HG02588 (cell line): ENCODE measurements around the gene RP2.

Experiments
- ATAC-seq: cut with Tn5 transposase; IDR thresholded peaks from one replicate; pipeline ENCODE4 v1.9.1; 2021; ENCODE audit warnings: mild to moderate bottlenecking, moderate library complexity; ENCODE audit not compliant: unreplicated experiment

The RP2 gene

DNA sequence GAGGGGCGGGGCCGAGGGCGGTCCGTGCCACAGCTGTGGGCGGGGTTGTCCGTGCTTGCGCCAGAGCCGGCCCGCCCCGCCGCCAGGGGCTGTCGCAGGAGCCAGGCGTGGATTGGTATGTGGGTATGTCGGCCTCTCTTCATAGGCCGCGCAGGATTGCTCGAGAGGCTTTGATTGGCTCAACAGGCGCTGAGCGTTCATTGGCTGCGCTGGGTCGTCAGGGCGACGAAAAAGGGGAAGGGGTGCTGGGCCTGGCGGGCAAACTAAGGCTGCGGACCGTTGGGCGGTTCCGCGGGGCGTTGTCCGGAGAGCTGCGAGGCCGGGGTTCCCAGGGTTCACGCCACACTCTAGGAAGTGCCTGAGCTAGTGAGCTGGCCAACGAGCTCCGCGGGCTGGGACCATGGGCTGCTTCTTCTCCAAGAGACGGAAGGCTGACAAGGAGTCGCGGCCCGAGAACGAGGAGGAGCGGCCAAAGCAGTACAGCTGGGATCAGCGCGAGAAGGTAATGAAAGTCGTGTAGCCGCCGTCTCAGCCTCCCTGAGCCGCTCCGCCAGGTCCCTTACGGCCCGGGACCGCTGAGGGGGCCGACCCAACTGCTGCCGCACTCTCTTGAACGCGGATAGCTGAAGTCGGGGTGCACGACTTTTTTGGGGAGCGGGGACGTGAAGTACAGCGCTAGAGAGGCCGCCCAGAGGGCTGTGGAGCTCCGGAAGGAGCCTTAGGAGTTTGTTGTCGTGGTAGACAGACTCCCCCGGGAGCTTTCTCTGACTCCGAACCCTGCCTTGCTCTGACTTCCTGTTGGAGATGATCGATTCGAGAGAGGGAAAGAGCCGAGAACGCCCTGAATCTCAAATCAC lies at the start of gene RP2:
Gene RP2, plus strand, starts transcription at position 343 of the 857 bp plus-strand sequence. Its CDS starts 58 bp downstream, at position 401.
- peak; percentile 93 for ATAC-seq

DNA sequence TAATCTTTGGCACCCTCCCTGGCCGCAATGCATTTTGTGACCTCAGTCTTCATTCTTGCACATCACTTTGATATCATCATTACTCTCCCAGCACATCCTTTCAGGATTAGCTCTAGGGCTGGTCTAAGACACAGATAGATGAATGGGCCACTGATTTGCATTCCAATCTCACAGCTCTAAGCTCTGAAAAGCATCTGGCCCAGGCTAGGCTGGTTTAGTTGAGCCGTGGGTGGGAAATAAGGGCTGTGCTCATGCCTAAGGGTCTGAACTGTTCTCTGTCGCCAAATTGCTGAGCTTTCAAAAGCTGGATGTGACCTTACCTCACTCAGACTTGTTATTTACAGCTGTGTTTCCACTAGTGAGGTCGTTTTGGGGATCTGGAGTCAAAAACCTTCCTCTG lies 47.9 kb upstream of the RP2 start:
- no peak for ATAC-seq

DNA sequence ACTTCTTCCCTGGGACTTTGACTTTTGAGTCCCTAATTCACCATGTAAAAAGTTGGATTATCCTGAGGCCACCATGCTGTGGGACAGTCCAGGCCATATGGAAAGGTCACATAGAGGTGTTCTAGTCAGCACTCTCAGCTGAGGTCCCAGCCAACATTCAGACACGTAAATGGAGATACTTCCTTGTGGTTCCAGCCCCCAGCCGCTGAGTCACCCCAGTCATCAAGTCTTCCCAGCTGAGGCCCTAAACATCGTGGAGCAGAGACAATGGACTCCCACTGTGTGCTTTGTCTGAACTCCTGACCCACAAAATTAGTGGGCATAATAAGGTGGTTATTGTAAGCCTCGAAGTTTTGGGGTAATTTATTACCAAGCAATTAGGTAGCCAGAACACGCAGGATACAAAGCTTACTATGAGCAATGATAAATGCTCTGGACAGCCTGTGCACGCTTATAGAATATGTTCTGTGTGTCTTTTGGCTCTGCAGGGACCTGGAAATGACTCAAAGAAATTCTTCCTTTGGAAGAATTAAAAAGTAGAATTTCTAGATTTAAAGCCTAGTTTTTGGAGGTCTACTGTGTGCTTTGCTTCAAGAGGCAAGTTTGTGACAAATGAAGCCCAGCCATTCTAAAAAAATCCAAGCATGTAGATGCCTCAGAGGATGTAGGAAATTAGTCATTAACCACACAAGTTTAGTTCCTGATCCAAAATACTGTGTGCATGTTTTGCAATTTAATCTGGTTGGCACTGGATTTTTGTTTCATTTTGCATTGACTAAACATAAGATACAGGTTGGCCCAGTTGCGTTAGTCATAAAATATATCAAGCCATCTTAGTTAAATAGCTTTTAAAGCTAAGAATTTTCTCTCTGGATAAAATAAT lies 44.7 kb upstream of the RP2 start:
- no peak for ATAC-seq

DNA sequence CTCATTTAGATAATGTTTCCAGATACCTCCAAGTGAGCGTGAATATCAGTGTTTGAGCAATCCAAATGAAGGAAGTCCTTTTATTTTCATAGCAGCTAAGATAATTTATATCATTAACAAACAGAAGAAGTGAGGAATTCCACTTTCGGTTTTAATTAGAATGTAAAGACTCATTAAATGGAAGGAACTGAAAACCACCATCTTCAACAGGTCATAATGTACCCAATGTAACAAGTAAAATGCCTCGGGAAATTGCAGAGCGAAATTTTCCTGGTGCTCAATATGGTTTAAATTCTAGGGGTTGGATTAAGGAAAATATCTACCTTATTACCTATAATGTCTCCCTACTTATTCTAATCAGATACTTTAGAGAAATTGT lies 44.0 kb upstream of the RP2 start:
- ATAC-seq, result no peak

DNA sequence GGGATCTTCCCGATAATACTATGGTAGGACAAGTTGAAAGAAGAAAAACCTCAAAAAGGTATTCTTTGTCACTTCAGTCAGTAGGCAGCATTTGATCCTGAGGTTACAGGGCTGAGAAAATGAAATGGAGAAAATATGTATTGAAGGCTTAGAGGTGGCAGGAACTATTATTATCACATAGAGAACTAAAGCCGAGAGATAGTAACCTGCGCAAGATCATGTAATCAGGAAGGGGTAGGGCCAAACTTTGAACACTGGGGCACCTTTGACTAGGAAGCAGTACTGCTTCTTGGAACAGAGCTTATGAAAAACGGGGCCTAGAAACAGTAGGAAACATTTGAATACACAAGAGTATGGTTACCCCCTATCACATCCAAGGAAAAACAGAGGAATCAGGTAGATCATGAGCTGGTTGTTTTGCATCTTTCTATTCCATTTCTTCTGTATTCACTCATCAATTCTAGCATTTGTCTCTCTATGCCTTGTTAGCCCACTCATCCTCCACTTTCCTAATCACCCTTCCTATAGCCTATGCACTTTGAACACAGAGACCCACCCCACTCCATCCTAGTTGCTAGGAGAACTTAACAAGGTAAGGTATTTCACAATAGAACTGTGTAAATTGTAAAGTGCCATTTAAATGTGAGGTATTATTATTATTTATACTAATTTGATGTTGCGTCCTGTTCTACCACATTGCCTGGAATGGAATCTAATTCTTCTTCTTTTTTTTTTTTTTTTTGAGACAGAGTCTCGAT lies 43.3 kb upstream of the RP2 start:
- ATAC-seq, result no peak

DNA sequence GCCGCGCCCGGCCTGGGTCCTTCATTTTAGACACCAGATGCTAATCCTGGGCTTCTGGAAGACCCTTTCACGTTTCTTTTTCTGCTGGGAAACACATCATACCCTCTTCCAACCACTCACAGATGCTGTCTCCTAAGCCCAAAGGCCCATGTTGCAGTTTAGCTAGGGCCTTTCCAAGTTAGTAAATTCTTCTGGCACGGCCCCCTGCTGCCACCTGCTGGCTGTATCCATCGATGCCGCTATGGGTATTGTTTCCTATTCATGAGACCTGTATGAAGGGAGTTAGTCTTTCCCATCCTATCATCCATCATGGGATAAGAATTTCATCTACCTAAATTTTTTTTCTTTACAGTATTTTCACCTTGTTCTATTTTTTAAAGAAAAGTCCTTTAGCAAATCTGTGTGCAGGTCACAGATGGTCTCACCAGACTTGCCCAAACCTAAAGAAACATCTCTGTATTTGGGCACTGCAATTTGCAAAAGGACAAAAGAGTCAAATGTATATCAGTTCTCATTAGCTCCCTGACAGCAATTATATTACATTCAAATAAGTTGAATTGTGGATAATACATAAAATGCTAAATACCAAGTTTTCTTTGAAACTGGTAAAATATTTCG lies 40.2 kb upstream of the RP2 start:
- ATAC-seq, result peak; percentile 51

DNA sequence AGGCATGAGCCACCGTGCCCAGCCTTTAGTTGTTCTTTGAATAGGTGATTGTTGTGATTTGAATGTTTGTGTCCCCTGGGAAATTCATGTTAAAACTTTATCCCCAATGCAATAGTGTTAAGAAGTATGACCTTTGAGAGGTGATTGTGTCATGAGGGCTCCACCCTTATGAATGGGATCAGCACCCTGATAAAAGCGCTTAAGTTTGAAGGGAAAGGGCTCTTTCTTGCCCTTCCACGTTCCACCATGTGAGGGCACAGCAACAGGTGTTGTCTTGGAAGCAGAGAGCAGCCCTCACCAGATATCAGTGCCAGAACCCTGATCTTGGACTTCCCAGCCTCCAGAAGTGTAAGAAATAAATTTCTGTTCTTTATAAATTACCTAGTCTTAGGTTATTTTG lies 33.7 kb upstream of the RP2 start:
- ATAC-seq, result no peak

DNA sequence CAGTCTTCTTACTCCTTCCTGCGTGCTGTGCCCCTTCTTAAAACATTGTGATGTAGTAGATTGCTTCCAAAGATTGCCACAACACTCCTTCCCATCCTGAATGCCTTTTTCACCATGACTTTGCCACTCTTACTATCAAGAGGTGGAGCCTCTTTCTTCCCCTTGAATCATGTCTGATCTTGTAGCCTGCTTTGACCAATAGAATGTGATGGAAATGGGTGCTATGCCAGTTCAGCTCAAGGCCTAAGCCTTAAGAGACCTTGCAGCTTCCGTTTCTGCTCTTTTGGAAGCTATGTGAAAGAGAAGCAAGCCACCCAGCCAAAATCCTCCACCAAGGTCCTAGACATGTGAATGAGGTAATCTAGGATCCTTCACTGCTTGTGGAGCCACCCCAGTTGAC lies 31.6 kb upstream of the RP2 start:
- ATAC-seq, result no peak

DNA sequence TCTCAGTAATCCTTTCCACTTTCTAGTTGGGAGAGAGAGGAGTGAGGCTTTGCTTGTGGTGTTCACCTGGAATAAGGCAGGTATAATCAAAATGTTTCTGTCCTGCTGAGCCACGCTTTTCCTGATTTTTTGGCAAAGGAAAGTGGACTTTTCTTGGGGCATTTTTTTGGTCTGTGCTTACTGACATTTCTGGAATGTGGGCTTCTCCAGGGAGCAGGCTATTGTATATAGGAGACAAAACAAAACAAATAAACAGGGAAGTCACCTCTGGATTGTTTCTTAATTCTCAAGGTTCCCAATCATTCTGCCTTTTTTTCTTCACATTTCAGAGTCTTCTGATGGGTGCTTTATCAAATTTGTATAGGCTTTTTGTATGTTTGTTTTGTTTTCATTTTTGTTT lies 25.7 kb upstream of the RP2 start:
- ATAC-seq, result no peak

DNA sequence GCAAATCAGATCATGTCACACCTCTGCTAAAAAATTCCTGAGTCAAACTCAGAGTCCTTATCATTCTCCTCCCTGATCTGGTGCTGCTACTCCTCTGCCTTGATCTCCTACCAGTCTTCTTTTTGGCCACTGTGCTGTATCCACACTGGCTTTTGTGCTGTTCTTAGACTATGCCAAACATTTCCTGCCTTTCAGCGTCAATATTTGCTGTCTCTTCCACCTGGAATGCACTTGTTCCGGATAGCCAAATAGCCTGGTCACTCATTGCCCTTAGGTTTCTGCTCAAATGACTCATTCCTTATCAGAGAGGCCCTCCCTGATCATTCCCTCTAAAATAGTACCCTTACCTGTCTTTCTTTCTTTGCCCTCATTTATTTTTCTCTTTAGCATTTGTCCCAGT lies 24.4 kb upstream of the RP2 start:
- ATAC-seq, result no peak

DNA sequence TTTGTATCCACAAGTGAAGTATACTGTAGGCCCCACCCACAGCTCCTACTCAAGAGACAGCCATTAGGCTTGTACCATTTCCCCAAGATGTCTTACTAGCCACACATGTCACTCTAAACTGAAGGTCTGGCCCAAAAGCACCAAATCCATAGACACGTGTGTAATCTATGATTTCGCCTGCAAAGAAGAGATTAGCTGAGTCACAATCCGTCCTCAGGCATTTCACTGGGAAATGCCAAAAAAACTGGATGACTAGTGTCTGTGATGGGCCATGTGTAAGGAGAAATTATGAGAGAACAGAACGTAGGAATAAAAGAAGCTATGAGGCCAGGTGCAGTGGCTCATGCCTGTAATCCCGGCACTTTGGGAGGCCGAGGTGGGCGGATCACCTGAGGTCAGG lies 21.9 kb upstream of the RP2 start:
- ATAC-seq, result no peak

DNA sequence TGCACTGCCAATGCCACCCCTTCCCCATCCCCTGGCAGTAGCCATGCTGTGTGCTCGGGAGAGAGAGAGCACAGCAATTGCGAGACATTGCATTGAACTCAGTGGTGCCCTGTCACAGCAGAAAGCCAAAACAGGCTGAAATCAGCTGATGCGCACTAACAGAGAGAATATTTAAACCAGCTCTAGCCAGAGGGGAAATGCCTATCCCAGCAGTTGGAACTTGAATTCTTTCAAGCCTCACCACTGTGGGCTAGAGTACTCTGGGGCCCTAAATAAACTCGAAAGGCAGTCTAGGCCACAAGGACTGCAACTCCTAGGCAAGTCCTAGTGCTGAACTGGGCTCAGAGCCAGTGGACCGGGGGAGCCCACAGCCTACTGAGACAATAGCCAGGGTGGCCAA lies 17.7 kb upstream of the RP2 start:
- ATAC-seq, result no peak

DNA sequence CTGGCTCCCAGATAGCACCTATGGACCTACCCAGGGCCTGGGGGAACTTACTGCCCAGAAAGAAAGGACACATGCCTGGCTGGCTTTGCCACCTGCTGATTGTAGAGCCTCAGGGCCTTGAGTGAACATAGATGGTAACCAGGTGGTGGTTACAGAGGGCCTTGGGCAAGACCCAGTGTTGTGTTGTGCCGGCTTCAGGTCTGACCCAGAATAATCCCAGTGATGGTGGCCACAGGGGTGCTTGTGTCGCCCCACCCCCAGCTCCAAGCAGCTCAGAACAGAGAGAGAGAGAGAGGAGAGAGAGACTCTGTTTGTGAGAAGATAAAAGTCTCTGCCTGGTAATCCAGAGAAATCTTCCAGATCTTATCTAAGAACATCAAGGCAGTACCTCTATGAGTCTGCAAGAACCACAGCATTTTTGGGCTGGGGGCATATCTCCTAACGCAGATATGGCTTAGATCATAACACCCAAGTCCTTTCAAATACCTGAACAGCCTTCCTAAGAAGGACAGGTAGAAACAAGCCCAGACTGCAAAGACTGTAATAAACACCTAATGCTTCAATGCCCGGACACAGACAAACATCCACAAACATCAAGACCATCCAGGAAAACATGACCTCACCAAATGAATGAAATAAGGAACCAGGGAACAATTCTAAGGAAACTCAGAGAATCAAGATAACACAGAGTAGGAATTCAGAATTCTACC lies 16.3 kb upstream of the RP2 start:
- ATAC-seq, result no peak

DNA sequence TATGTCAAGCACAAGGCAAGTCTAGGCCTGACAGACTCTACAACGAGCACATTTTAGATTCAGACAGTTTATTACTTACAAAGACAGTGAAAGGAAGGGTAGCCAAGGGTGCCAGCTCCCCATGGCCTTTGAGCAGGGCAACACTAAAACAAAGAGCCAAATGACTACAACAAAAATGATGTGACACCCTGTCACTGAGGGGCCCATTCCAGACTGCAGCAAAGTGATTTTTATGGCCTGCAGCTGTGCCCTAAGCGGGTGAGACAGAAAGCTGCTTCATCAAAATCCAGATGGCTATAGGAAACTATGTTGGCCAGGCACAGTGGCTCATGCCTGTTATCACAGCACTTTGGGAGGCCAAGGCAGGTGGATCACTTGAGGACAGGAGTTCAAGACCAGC lies 13.4 kb upstream of the RP2 start:
- ATAC-seq, result no peak

DNA sequence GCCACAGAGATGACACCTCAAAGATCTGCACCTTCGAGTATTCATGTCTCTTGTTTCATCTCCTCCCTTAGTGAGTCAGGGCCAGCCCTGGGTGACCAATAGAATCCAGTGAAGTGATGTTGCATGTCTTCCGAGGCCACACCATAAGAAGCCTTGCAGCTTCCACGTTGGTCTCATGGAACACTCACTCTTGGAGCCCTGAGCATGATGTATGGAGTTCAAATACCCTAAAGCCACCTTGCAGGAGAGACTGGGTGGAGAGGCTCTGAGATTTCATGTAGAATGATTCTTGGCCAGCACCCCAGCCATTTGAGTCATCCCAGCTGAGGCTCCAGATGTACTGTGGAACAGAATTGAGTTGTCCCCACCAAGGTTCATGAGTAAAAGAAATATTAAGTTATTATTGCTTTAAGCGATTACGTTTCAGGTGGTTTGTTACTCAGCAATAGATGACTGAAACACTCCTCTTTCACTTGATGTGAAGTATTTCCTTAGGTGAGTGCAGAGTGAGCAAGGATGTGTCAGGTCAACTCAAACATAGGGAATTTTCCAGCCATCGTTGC lies 5.0 kb upstream of the RP2 start:
- no peak for ATAC-seq

DNA sequence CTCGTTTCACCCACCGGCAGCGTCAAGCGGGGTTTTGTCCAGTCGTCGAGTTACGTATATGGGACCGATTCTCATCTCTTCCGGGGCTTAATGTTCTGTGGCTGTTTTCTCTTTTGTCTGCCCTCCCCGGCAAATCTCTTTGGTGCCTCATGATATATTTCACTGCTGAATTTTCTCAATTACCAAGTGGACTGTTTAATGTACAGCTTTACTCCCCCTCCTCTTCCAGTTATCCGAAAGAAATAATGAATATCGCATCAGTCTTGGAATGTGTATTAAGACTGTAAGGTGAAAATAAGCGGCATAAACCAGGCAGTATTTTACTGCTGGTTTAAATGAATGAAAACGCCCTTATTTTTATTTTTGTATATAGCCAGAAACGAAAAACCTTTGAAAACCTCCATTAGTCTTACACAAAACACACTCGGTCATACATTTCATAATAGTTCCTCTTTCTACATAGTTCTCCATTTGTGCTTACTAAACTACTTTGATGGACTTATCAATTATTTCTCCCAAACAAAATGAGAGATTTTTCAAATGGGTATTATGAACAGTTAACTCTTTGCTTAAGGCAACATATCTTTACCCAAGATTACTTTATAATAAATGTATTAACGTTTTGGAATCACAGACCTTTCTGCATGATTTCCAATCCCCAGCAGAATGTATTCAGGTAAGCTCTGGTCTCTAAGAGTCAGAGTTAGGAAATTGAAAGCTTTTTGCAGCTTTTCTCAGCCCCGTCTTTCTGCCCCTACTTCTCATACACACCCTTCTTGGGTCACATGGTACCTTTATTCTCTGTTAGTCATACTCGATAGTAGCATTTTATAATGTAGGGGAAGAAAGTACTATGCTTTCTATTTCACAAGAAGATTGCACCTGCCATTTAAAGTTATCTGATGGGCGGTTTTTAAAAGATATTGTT lies 979 bp downstream of the RP2 start:
- ATAC-seq, result no peak

DNA sequence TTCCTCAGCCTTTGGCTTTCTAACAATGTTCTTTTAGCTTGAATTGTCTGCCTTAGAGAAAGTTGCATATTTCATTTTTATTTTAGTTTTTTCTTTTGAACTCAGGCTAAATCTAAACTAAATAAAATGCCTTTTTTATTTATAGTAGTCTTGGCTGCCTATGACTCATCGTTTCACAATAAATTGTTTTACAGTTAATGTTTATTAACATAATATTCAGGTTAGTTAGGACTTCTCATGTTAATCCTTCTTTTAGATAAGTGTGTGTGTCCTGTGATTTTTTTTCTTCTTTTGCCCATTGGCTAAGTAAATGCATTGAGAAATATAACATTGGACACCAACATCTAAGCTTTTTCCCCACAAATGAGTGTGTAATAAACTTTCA lies 1.6 kb downstream of the RP2 start:
- ATAC-seq, result no peak

DNA sequence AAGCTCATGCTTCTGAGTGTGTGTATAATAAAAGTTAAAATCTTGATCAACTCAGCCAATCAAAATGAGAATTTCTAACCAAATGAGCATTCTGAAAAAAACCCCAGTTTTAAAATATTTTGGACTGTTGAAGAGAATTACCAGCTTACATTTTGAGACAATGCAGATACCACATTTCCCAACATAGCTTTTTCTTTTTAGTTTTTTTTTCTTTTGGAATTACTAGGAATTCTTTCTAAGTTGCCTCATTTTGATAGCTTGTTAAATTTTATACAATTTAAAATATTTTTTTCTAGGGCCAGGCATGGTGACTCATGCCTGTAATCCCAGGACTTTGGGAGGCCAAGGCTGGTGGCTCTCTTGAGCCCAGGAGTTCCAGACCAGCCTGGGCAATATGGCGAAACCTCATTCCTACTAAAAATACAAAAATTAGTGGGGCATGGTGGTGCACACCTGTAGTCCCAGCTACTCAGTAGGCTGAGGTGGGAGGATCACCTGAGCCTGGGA lies 2.2 kb downstream of the RP2 start:
- ATAC-seq, result no peak

DNA sequence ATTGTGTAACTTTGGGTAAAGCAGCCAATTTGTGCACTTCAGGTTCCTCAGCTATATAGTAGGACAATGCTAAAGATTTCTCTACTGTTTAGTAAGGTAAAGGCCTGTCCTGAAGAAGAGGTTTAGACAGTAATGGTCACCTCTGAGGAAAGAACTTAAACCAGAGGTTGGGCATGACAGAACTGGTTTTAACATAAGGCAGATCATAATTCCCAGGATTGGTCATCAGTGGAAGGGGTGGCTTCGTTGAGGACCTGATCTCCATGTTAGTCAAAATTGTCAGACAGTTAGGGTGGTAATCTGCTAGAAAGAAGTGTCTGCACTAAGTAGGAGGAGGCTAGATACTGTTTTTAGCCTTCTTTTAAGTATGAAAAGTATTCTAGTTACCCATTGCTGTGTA lies 4.1 kb downstream of the RP2 start:
- no peak for ATAC-seq
